GM18858 (cell line): ENCODE data around the gene TMEM184B.
"Not testable (repeated sequence)": the region's sequence is repeated elsewhere in the genome, so short reads cannot be mapped to it uniquely, and the experiment has no call there.

Experiments
- ATAC-seq: cut with Tn5 transposase; IDR thresholded peaks from one replicate; pipeline ENCODE4 v1.9.1; 2021; ENCODE audit not compliant: unreplicated experiment

TMEM184B gene

GRCh38 chr22:38249803-38250642, 22.8 kb downstream of the TMEM184B start:
- ATAC-seq = no peak

DNA sequence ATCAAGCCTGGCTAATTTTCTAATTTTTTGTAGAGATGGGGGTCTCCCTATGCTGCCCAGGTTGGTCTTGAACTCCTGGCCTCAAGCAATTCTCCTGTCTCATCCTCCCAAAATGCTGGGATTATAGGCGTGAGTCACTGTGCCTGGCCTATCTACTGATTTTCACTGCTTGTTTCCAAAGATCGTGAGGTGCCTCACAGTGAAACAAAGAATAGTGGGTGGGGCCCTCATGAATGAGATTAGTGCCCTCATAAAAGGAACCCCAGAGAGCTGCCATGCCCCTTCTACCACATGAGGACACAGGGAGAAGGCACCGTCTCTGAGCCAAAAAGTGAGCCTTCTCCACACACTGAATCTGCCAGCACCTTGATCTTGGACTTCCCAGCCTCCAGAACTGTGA, 23.5 kb downstream of the TMEM184B start:
- ATAC-seq = no peak

GRCh38 chr22:38248280-38248679, 24.5 kb downstream of the TMEM184B start:
- no peak for ATAC-seq

DNA sequence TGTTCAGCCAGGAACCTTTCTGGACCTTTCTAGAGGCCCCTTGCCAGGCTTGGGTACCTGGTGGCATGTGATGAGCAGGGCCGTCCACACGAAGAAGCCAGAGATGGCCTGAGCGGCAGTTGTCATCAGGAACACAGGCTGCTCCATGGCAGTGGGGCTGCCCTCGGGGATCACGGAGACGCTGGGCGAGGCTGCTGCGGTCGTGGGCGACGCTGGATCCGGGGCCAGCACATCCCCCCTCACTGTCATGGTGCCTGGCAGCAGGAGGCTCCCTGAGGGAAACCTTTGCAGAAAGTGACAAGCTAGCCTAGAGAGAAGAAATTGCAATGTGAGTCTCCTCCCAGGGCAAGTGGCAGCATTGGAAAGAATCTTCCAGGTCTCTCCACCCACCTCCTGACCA, 25.1 kb downstream of the TMEM184B start:
- ATAC-seq = no peak

GRCh38 chr22:38246692-38247091, 26.1 kb downstream of the TMEM184B start:
- ATAC-seq = no peak

- ATAC-seq = no peak
Measured at GRCh38 chr22:38246046-38246658, 26.7 kb downstream of the TMEM184B start.

GRCh38 chr22:38244106-38244505, 28.7 kb downstream of the TMEM184B start:
- ATAC-seq = no peak

DNA sequence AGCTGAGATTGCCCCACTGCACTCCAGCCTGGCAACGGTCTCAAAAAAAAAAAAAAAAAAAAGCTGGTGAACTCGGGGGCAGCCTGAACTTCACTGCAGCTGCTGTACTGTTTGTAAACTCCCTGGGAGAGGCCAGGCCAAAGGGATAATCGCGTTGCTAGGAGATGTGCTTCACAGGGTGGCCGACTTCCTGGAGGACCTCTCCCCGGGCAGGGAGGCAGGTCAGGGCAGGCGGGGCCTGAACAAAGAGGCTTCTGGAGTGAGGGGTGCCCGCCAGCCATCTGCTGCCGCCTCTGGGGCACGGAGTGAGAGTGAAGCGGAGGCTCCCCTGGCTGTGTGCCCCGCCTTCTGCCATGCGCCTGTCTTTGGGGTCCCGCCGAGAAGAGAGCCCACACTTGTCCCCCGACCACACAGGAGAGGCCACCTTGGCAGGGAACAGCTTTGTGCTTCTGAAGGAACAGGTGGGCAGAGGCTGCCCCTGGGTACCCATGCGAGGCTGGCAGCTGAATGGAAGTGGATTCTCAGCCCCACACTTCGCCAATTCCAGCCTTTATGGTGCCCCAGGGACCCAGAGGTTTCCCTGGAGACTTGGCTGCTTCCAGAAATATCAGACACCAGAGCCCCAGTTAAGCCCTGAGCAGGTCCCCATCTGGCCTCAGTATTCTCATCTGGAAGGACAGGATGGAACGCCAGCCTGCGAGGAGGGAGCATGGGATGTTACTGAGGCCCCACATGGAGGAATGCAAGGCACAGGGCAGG, 29.6 kb downstream of the TMEM184B start:
- no peak for ATAC-seq

DNA sequence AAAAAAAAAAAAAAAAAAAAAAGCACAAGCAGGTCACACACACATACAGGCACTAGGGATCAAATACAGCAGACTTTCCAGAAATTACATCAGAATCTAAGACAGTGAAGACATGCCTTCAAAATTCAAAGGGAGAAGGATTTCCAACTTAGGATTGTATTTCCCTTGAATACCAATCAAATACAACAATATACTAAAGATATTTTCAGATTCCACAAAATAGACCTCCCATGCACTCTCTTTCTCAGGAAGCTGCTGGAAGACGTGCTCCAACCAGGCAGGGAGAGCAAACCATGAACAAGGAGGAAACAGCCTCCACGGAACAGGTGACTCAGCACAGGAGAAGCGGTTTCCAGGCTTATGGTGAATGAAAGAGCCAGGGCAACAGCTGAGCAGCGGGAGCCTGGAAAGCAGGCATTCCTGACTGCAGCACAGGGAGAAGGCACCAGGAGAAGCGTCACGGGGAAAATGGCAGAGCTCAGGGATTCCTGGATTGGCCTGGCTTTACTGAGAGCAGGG, 32.0 kb downstream of the TMEM184B start:
- ATAC-seq = no peak

- ATAC-seq = no peak
Measured at GRCh38 chr22:38239101-38239761, 33.6 kb downstream of the TMEM184B start.

DNA sequence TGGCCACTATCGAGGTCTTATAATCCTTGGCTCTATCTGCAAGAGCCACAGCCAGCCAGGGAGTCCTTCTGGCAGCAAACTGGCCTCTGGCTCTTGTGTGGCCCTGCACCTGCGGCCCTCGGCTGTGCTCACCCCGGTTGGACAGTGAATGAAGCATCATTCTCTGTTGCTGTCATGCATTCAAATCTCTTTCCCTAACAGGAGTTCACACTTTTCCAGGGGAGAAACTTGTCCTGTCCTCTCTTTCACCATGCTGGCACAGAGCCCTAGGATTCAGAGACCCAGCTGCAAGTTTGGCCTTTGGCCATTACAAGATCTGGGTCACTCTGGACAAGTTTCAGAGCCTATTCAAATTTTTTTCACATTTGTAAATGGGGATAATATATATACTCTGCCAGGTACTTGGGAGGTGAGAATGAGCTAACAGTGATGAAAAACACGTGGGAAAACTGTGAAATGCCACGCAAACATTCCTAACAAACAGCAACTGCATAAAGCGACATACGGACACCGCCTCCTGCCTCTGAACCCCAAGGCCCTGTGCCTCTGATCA, 34.2 kb downstream of the TMEM184B start:
- no peak for ATAC-seq

GRCh38 chr22:38236786-38237185, 36.0 kb downstream of the TMEM184B start:
- ATAC-seq = no peak

DNA sequence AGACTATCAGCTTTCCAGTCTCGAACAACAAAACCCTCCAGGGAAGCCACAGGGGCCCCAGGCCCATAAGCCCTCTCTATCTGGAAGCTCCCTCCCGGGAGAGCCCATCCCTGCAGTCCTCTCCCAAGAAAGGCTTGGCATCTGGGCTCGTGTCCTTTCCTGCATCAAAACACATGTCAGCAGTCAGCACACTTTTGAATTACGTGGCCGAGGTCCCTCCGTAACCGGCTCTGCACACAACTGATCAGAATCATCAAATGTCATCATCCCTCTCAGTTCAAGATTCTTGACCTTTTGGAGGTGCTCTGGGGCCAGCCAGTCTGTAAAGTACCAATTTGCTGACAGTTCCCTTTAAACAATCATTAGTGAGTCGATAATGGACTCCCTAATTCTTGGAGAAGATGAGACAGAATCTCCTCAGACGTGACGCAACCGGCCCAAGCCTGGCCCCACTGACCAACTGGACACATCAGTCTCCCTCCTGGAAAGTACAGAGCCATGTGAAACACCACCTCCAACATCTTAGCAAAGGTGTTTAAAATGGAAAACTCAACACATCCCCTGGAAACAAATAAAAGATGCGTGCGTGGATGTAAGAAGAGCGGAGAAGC, 37.5 kb downstream of the TMEM184B start:
- no peak for ATAC-seq

DNA sequence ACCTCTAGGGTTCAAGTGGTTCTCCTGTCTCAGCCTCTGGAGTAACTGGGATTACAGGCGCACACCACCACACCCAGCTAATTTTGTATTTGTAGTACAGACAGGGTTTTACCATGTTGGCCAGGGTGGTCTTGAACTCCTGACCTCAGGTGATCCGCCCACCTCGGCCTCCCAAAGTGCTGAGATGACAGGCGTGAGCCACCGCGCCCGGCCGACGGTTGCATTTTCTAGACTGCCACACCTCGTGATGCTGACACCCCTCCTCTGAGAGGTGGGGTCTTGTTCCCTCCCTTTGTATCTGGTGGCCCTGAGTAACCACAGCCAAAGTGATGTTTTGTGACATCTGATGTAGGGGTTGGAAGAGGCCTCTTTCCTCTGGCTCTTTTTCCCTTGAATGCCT, 39.0 kb downstream of the TMEM184B start:
- ATAC-seq = not testable (repeated sequence)

GRCh38 chr22:38233427-38233826, 39.4 kb downstream of the TMEM184B start:
- ATAC-seq = no peak

DNA sequence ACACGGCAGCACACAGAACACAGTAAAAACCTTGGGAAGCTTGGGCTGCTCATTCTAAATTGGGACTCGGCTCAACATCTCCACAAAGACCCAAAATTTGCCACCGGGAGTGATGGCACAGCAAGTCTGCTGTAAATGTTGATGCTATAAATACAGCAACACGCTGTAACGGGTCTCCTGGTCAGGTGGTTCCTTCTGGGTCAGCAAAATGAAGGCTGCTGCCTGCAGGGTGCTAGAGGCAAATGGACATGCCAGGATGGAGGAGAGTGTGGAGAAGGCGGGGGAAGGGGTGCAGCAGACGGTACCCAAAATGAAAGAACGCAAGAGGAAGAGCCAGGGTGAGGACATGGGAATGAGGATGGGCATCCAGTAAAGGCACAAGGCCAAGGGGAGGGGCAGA, 40.6 kb downstream of the TMEM184B start:
- no peak for ATAC-seq

- ATAC-seq = no peak
Measured at GRCh38 chr22:38230916-38231315, 41.9 kb downstream of the TMEM184B start.

- no peak for ATAC-seq
Measured at GRCh38 chr22:38230108-38230825, 42.5 kb downstream of the TMEM184B start.

DNA sequence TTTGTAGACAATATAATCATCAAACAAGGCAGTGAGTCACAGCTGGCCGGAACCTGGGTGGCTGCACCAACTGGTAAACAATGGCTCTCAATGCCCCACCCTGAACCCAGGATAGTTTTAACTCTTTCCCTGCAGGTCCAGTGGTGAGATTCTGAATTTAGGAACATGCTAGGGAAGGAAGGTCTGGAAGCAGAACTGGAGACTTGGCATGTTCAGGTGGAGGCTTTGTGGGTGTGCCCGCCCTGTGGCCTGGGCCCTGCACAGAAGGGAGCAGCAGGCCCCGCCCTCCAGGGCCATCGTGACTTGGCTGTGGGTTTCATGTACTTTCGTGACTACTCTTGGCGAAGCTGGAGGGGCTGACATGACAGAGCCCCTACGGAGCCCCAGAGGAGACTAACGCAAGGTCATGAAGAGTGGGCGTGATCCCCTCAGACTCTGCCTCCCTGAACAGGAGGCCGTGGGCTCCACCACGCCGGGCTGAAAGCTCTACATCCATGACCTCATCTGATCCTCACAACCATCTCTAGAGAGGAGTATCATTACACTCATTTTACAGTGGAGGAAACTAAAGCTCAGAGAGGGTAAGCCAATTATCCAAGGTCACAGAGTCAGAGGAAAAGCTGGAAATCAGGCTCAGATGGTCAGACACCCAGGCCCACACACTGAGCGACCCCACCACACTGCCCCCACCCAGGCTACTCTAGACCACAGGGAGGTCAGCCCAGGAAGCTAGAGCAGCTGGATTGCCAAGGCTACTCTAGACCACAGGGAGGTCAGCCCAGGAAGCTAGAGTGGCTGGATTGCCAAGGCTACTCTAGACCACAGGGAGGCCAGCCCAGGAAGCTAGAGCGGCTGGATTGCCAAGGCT, 43.7 kb downstream of the TMEM184B start:
- no peak for ATAC-seq
